ENCODE measurements around the gene KIFAP3.
"Not testable (repeated sequence)": the region's sequence is repeated elsewhere in the genome, so short reads cannot be mapped to it uniquely, and the experiment has no call there.

KIFAP3 gene

DNA sequence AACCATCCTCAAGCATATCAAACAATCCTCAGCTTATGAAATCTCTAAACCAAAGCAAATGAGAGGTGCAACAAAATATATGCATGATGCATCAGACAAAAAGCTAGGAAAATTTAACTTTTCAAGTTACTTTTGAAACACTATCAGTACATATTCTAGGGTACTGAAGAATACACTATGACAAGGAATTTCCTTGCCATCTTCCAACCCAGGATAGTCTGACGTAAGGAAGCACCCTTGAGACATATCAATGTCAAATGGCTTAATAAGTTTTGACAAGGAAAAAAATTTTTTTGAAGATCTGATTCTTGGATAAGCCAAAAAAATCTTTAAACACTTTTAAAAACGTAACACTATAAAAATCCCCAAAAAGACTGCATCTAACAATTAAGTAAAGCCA, 64.9 kb downstream of the KIFAP3 start:
- DNase-seq (ENCODE audit: low read depth in 2 of 2): no peak
- TF ChIP-seq, protein P1, sequence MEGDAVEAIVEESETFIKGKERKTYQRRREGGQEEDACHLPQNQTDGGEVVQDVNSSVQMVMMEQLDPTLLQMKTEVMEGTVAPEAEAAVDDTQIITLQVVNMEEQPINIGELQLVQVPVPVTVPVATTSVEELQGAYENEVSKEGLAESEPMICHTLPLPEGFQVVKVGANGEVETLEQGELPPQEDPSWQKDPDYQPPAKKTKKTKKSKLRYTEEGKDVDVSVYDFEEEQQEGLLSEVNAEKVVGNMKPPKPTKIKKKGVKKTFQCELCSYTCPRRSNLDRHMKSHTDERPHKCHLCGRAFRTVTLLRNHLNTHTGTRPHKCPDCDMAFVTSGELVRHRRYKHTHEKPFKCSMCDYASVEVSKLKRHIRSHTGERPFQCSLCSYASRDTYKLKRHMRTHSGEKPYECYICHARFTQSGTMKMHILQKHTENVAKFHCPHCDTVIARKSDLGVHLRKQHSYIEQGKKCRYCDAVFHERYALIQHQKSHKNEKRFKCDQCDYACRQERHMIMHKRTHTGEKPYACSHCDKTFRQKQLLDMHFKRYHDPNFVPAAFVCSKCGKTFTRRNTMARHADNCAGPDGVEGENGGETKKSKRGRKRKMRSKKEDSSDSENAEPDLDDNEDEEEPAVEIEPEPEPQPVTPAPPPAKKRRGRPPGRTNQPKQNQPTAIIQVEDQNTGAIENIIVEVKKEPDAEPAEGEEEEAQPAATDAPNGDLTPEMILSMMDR (IDR thresholded peaks at IDR 0.05; ENCODE audit: low read depth, low read length): no peak
- H3K4me3 ChIP-seq (replicated peaks in 1 of 2; ENCODE audit: low read depth in 2 of 2, low read length in 2 of 2): no peak overlapping the region

DNA sequence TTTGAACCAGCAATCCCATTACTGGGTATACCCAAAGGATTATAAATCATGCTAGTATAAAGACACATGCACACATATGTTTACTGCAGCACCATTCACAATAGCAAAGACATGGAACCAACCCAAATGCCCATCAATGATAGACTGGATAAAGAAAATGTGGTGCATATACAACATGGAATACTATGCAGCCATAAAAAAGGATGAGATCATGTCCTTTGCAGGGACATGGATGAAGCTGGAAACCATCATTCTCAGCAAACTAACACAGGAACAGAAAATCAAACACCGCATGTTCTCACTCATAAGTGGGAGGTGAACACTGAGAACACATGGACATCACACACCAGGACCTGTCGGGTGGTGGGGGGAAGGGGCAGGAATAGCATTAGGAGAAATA, 65.8 kb downstream of the KIFAP3 start:
- not testable (repeated sequence) for H3K4me3 ChIP-seq (replicated peaks in 1 of 2; ENCODE audit: low read depth in 2 of 2, low read length in 2 of 2); DNase-seq (ENCODE audit: low read depth in 2 of 2)

DNA sequence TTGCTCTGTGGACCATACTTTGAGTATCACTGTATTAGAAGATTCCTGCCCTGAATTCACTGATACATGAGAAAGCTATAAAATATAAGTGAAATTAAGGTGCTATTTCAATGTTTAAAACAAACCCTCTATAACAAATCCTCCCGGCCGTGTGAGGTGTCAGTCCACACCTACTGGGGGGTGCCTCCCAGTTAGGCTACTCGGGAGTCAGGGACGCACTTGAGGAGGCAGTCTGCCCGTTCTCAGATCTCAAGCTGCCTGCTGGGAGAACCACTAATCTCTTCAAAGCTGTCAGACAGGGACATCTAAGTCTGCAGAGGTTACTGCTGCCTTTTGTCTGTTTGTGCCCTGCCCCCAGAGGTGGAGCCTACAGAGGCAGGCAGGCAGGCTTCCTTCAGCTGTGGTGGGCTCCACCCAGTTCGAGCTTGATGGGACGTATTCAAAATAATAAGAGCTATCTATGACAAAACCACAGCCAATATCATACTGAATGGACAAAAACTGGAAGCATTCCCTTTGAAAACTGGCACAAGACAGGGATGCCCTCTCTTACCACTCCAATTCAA, 71.1 kb downstream of the KIFAP3 start:
- not testable (repeated sequence) for H3K4me3 ChIP-seq (replicated peaks in 1 of 2; ENCODE audit: low read depth in 2 of 2, low read length in 2 of 2); DNase-seq (ENCODE audit: low read depth in 2 of 2)

DNA sequence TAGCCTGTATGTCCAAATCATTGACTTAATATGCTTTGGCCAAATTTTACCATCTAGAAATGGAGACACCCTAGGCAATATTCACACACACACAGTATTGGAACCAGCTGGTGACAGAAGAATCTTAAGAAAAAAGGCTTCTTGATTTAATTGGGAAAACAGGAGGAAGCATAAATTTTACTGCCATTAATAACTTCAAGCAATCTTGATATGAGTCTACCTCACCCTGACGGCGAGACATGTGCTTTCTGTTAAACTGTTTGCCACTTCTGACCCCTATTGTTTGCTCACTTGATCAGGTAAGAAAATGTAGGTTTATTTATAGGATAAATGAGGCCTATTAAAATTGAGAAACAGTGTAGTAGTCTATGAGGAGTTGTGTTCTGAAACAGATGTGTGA, 73.2 kb downstream of the KIFAP3 start:
- no peak overlapping the region for H3K4me3 ChIP-seq (replicated peaks in 1 of 2; ENCODE audit: low read depth in 2 of 2, low read length in 2 of 2)
- DNase-seq (ENCODE audit: low read depth in 2 of 2): no peak
- TF ChIP-seq, protein P1 (IDR thresholded peaks at IDR 0.05; ENCODE audit: low read depth, low read length): no peak

DNA sequence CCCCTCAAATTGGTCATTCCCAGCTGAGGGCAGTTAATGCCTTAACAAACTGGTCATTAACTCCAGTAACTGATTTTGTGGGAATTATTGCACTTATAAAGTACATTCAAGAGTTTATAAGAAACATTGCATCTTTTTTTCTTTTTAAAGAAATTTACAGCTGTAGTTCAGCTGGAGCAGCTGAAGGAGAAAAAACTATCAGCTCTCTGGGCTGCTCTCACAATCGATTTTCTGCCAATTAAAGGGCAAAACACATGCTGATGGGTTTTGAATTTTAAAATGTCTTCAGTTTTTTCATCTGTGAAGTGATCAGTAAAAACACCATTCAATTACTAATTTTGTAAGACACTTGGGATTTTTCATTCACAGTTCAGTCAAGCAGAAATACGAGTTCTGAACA, 74.7 kb downstream of the KIFAP3 start:
- DNase-seq (ENCODE audit: low read depth in 2 of 2): no peak
- no peak overlapping the region for H3K4me3 ChIP-seq (replicated peaks in 1 of 2; ENCODE audit: low read depth in 2 of 2, low read length in 2 of 2)
- TF ChIP-seq, protein P1 (IDR thresholded peaks at IDR 0.05; ENCODE audit: low read depth, low read length): no peak

DNA sequence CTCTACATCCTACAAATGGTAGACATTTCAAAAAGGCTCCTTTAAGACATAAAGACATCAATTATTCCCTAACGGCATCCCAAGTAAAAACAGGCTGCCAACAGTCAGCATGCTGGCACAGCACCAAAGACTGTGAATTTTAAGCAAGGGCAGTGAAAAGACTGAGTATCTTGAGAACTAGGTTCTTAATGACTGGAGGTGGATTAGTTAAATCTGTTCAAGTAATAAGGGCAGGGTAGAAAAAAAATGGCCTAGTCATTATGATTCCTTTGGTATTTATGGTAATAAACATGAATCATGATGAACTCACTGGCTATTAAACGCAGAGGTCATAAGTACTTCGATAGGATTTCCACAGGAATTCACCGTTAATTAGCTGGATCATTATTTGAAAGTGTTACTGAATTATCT, 75.2 kb downstream of the KIFAP3 start:
- no peak overlapping the region for H3K4me3 ChIP-seq (replicated peaks in 1 of 2; ENCODE audit: low read depth in 2 of 2, low read length in 2 of 2)
- TF ChIP-seq, protein P1 (IDR thresholded peaks at IDR 0.05; ENCODE audit: low read depth, low read length): no peak
- peak; percentile 60 to 83 for DNase-seq (ENCODE audit: low read depth in 2 of 2)

DNA sequence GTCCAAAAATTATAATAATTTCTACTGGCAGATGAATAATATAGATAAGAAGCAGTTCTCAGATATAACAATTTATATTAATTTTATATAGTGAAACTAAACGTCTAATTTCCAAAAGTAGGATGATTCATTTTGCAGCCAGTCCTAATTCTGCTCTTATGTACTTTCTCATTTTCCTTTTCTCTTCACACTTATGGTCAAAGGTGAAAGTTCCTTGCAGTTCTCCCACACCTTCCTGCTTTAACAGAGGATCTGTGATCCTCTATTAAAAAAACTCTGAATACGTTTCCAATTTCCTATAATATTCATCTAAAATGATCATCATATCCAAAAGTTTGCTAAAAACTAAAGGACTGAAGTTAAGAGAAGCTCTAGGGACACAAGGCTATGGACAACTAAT, 78.5 kb downstream of the KIFAP3 start:
- no peak for DNase-seq (ENCODE audit: low read depth in 2 of 2)
- TF ChIP-seq, protein P1 (IDR thresholded peaks at IDR 0.05; ENCODE audit: low read depth, low read length): no peak
- no peak overlapping the region for H3K4me3 ChIP-seq (replicated peaks in 1 of 2; ENCODE audit: low read depth in 2 of 2, low read length in 2 of 2)

DNA sequence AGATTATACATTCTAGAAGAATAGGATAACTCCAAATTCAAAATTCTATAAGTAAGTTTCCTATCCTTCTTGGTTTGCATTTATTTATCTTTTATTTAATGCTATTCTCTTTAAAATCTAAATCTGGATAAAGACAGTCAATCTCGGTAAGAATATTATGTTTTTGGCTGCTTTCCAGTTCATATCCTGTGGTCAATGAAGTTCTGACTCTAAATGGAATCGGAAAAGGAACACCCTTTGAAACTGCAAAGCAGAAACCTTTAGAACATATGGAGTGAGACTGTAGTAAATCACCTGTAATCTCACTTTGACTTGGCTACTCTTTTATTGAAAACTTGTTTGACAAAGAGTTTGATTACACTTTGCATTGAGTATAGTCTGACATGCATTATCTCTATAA, 85.2 kb downstream of the KIFAP3 start:
- H3K4me3 ChIP-seq (replicated peaks in 1 of 2; ENCODE audit: low read depth in 2 of 2, low read length in 2 of 2): no peak overlapping the region
- TF ChIP-seq, protein P1 (IDR thresholded peaks at IDR 0.05; ENCODE audit: low read depth, low read length): no peak
- peak in 1 of 2 donors; percentile 5 for DNase-seq (ENCODE audit: low read depth in 2 of 2)
